ENCODE data around the gene TACSTD2. TPM values are rescaled to one million over a fixed set of nuclear protein-coding genes. Genes with fewer than 3 reads are reported as not detected.
"Not testable (repeated sequence)": the region's sequence is repeated elsewhere in the genome, so short reads cannot be mapped to it uniquely, and the experiment has no call there.

Gene TACSTD2
- total RNA-seq, 4 donors from 2014 or later, result 0.55 to 0.79 TPM; not detected in 2

- WGBS, 2 donors (ENCODE audit: low coverage in 1 of 2), result 57 to 82% methylated on average over 3 of the region's 3 CpGs
- Histone ChIP-seq H3K27ac (peak overlapping the region; percentile 8 to 70 (median 56)), H3K27me3 (no peaks in the 10 kb centered on the region), H3K4me3 (no peak overlapping the region), H3K4me1 (peaks cover 0 to 19% (median 14%) of the 10 kb centered on the region in 4 donors), H3K36me3 (no peaks in the 10 kb centered on the region), H3K9me3 (no peaks in the 10 kb centered on the region)
- intact Hi-C loops (cut with DNase I; ENCODE audit: low total_unique reads), result no loop called here
- in situ Hi-C loops (cut with MboI; ENCODE audit: low pct_ligation_motif_present in 1 of 4, low pct_unique_long_range_greater_than_20kb in 1 of 4, low sequenced_read_pairs in 3 of 4), result no loop called here
- no peak for DNase-seq
- no peak for TF ChIP-seq POLR2AphosphoS5 (IDR thresholded peaks at IDR 0.05)
- no peak for TF ChIP-seq CTCF (IDR thresholded peaks at IDR 0.05)
- TF ChIP-seq POLR2A (IDR thresholded peaks at IDR 0.05), result no peak
- no peak for TF ChIP-seq EP300 (IDR thresholded peaks at IDR 0.05; ENCODE audit: low read depth)
Measured at GRCh38 chr1:58538821-58539220, 38.2 kb downstream of the TACSTD2 start.

- intact Hi-C loops (cut with DNase I; ENCODE audit: low total_unique reads); H3K27me3 ChIP-seq; H3K9me3 ChIP-seq; H3K4me1 ChIP-seq; H3K4me3 ChIP-seq; H3K36me3 ChIP-seq; in situ Hi-C loops (cut with MboI; ENCODE audit: low pct_ligation_motif_present in 1 of 4, low pct_unique_long_range_greater_than_20kb in 1 of 4, low sequenced_read_pairs in 3 of 4); H3K27ac ChIP-seq; DNase-seq: not testable (repeated sequence)
- 79 to 88% methylated on average over 1 of the region's 1 CpG for WGBS, 2 donors (ENCODE audit: low coverage in 1 of 2)
Measured at GRCh38 chr1:58531842-58532241, 45.2 kb downstream of the TACSTD2 start.

- Histone ChIP-seq H3K27ac (no peak overlapping the region), H3K4me3 (no peak overlapping the region), H3K36me3 (peaks cover 0 to 5% (median 0%) of the 10 kb centered on the region in 4 donors), H3K4me1 (no peaks in the 10 kb centered on the region), H3K9me3 (no peaks in the 10 kb centered on the region), H3K27me3 (no peaks in the 10 kb centered on the region)
- TF ChIP-seq POLR2A (IDR thresholded peaks at IDR 0.05) (no peak), POLR2AphosphoS5 (IDR thresholded peaks at IDR 0.05) (no peak)
- WGBS, 2 donors (ENCODE audit: low coverage in 1 of 2), result 93% methylated on average over 1 of the region's 1 CpG
- in situ Hi-C loops (cut with MboI; ENCODE audit: low pct_ligation_motif_present in 1 of 4, low pct_unique_long_range_greater_than_20kb in 1 of 4, low sequenced_read_pairs in 3 of 4), result no loop called here
- intact Hi-C loops (cut with DNase I; ENCODE audit: low total_unique reads), result no loop called here
- DNase-seq, result no peak
Measured at GRCh38 chr1:58529284-58529683, 47.8 kb downstream of the TACSTD2 start.

- no peaks in the 10 kb centered on the region for H3K9me3 ChIP-seq
- in situ Hi-C loops (cut with MboI; ENCODE audit: low pct_ligation_motif_present in 1 of 4, low pct_unique_long_range_greater_than_20kb in 1 of 4, low sequenced_read_pairs in 3 of 4), result no loop called here
- no peak for DNase-seq
- H3K4me3 ChIP-seq, result no peak overlapping the region
- no peaks in the 10 kb centered on the region for H3K4me1 ChIP-seq
- intact Hi-C loops (cut with DNase I; ENCODE audit: low total_unique reads), result no loop called here
- H3K27ac ChIP-seq, result no peak overlapping the region
- no peaks in the 10 kb centered on the region for H3K27me3 ChIP-seq
- peaks cover 0 to 5% (median 0%) of the 10 kb centered on the region in 4 donors for H3K36me3 ChIP-seq
- WGBS, 2 donors (ENCODE audit: low coverage in 1 of 2), result 82 to 97% methylated on average over 2 to 3 of the region's 3 CpGs
- TF ChIP-seq POLR2A (IDR thresholded peaks at IDR 0.05), result no peak
- TF ChIP-seq CTCF (IDR thresholded peaks at IDR 0.05), result no peak
- no peak for TF ChIP-seq POLR2AphosphoS5 (IDR thresholded peaks at IDR 0.05)
- TF ChIP-seq EP300 (IDR thresholded peaks at IDR 0.05; ENCODE audit: low read depth), result no peak
Measured at GRCh38 chr1:58528518-58528917, 48.5 kb downstream of the TACSTD2 start.

Other genes starting within 250 kb of the TACSTD2 start
- 10 to 100 TPM in 3 of 4 donors, 1 to 10 TPM in 1; 6.4 to 29.4 (median 20.0) TPM for gene OMA1, start 30.5 kb downstream of the TACSTD2 start, total RNA-seq
- gene MYSM1, start 122.8 kb upstream of the TACSTD2 start, total RNA-seq, result 10 to 100 TPM; 38.8 to 57.5 (median 56.2) TPM
- 100 to 1,000 TPM; 315 to 440 (median 376) TPM for gene JUN, start 206.8 kb upstream of the TACSTD2 start, total RNA-seq

All from transverse colon (tissue), 4 donors.